NCI-H748 (cell line): ENCODE data around the gene HMCN2.
"Not testable (repeated sequence)": the region's sequence is repeated elsewhere in the genome, so short reads cannot be mapped to it uniquely, and the experiment has no call there.

Experiments
- DNase-seq: peaks from one replicate; lab custom pipeline; 2025; ENCODE audit not compliant: unreplicated experiment; lab: John Stamatoyannopoulos, UW

Gene HMCN2

GRCh38 chr9:130327781-130328348 is 62.3 kb downstream of the HMCN2 start:
- no peak for DNase-seq

GRCh38 chr9:130328349-130328801 is 62.8 kb downstream of the HMCN2 start:
- no peak for DNase-seq

- DNase-seq: no peak
Observed at GRCh38 chr9:130329061-130329460, 63.5 kb downstream of the HMCN2 start.

- no peak for DNase-seq
Observed at GRCh38 chr9:130330202-130330862, 64.8 kb downstream of the HMCN2 start.

GRCh38 chr9:130331061-130331460 is 65.5 kb downstream of the HMCN2 start:
- no peak for DNase-seq

- DNase-seq: no peak
Observed at GRCh38 chr9:130331573-130331972, 66.0 kb downstream of the HMCN2 start.

- DNase-seq: no peak
Observed at GRCh38 chr9:130332384-130332926, 66.9 kb downstream of the HMCN2 start.

GRCh38 chr9:130333041-130333711 is 67.6 kb downstream of the HMCN2 start:
- peak; percentile 47 for DNase-seq

GRCh38 chr9:130333712-130334062 is 68.1 kb downstream of the HMCN2 start:
- DNase-seq: no peak

GRCh38 chr9:130334915-130335314 is 69.4 kb downstream of the HMCN2 start:
- no peak for DNase-seq

GRCh38 chr9:130336027-130336610 is 70.6 kb downstream of the HMCN2 start:
- no peak for DNase-seq

GRCh38 chr9:130336885-130337284 is 71.3 kb downstream of the HMCN2 start:
- no peak for DNase-seq

- DNase-seq: no peak
Observed at GRCh38 chr9:130337318-130337717, 71.8 kb downstream of the HMCN2 start.

- DNase-seq: no peak
Observed at GRCh38 chr9:130337784-130338380, 72.3 kb downstream of the HMCN2 start.

GRCh38 chr9:130338891-130339290 is 73.3 kb downstream of the HMCN2 start:
- DNase-seq: not testable (repeated sequence)

GRCh38 chr9:130339306-130339705 is 73.7 kb downstream of the HMCN2 start:
- DNase-seq: no peak

GRCh38 chr9:130340011-130340410 is 74.5 kb downstream of the HMCN2 start:
- DNase-seq: no peak

GRCh38 chr9:130340557-130340956 is 75.0 kb downstream of the HMCN2 start:
- not testable (repeated sequence) for DNase-seq

GRCh38 chr9:130341128-130341527 is 75.6 kb downstream of the HMCN2 start:
- DNase-seq: no peak

- no peak for DNase-seq
Observed at GRCh38 chr9:130341839-130342713, 76.5 kb downstream of the HMCN2 start.
